RWPE2 (cell line): ENCODE results near the gene PEPD.

Source experiments
- ATAC-seq: fragments of 200-7000 bp; cut with Tn5 transposase; 3 replicates; pipeline ENCODE4 v1.9.1; 2021; ENCODE audit warnings: low read depth
- DNase-seq: peaks from one replicate; pipeline ENCODE4 v3.0.0-alpha.2; 2020; ENCODE audit warnings: low spot score
- H3K27ac ChIP-seq: fragments of 450-650 bp; 2 replicates; pipeline ENCODE4 v1.5.1; 2017; ENCODE audit warnings: mild to moderate bottlenecking; ENCODE audit not compliant: poor library complexity, severe bottlenecking
- H3K27me3 ChIP-seq: fragments of 250-450 bp; sonication (Bioruptor Pico); 2 replicates; pipeline ENCODE4 v1.5.1; 2021; ENCODE audit warnings: mild to moderate bottlenecking, moderate library complexity; ENCODE audit not compliant: insufficient read depth, poor library complexity, severe bottlenecking
- H3K36me3 ChIP-seq: fragments of 250-450 bp; sonication (Bioruptor Pico); 2 replicates; pipeline ENCODE4 v1.5.1; 2020; ENCODE audit warnings: low read depth, mild to moderate bottlenecking, moderate library complexity
- H3K4me1 ChIP-seq: fragments of 250-450 bp; sonication (Bioruptor Pico); 2 replicates; pipeline ENCODE4 v1.5.1; 2021; ENCODE audit warnings: mild to moderate bottlenecking, moderate library complexity; ENCODE audit not compliant: insufficient read depth, poor library complexity, severe bottlenecking
- H3K4me3 ChIP-seq: fragments of 250-450 bp; sonication (Bioruptor Pico); 2 replicates; pipeline ENCODE4 v1.5.1; 2021; ENCODE audit warnings: mild to moderate bottlenecking, moderate library complexity; ENCODE audit not compliant: severe bottlenecking
- H3K9me3 ChIP-seq: fragments of 250-450 bp; sonication (Bioruptor Pico); 2 replicates; pipeline ENCODE4 v1.5.1; 2021; ENCODE audit warnings: mild to moderate bottlenecking, moderate library complexity; ENCODE audit not compliant: severe bottlenecking
- TF ChIP-seq, protein P1 (sequence below): fragments of 450-650 bp; IDR thresholded peaks from one replicate; pipeline ENCODE4 v1.5.1; 2017; ENCODE audit warnings: mild to moderate bottlenecking, moderate library complexity; ENCODE audit not compliant: poor library complexity, severe bottlenecking

Gene PEPD

DNA sequence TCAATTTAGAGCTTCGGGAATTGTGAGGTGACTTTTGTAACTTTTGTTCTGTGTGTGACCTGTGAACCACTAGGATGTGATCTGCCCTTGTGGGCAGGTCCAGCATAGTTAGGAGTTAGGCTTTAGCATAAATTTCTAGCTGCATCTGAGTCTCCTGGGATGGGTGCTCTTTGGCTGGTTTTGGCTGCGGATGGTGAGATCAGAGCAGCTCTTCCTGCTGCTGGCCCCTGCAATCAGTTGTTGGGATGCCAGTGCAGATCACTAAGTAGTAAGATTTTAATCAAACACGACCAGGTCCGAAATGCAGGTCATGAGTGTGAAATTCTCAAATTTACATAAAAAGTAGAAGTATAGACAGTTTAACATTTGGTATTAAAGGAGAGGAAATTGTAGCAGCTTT lies 139.6 kb downstream of the PEPD start:
- peaks cover 6% of the 10 kb centered on the region for H3K4me1 ChIP-seq
- TF ChIP-seq, protein P1, sequence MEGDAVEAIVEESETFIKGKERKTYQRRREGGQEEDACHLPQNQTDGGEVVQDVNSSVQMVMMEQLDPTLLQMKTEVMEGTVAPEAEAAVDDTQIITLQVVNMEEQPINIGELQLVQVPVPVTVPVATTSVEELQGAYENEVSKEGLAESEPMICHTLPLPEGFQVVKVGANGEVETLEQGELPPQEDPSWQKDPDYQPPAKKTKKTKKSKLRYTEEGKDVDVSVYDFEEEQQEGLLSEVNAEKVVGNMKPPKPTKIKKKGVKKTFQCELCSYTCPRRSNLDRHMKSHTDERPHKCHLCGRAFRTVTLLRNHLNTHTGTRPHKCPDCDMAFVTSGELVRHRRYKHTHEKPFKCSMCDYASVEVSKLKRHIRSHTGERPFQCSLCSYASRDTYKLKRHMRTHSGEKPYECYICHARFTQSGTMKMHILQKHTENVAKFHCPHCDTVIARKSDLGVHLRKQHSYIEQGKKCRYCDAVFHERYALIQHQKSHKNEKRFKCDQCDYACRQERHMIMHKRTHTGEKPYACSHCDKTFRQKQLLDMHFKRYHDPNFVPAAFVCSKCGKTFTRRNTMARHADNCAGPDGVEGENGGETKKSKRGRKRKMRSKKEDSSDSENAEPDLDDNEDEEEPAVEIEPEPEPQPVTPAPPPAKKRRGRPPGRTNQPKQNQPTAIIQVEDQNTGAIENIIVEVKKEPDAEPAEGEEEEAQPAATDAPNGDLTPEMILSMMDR: no peak
- H3K9me3 ChIP-seq: no peaks in the 10 kb centered on the region
- DNase-seq (no peak), ATAC-seq (no peak)
- H3K27ac ChIP-seq: no peak overlapping the region
- no peaks in the 10 kb centered on the region for H3K27me3 ChIP-seq
- H3K4me3 ChIP-seq: no peak overlapping the region
- H3K36me3 ChIP-seq: peaks cover 71% of the 10 kb centered on the region

- H3K27me3 ChIP-seq: no peaks in the 10 kb centered on the region
- H3K36me3 ChIP-seq: peaks cover 72% of the 10 kb centered on the region
- H3K9me3 ChIP-seq: no peaks in the 10 kb centered on the region
- no peak overlapping the region for H3K27ac ChIP-seq
- ATAC-seq (no peak), DNase-seq (no peak)
- no peak overlapping the region for H3K4me3 ChIP-seq
- TF ChIP-seq, protein P1: no peak
- H3K4me1 ChIP-seq: peaks cover 15% of the 10 kb centered on the region
Measured at GRCh38 chr19:33381101-33381500, 140.5 kb downstream of the PEPD start.

GRCh38 chr19:33379151-33379829 lies 142.3 kb downstream of the PEPD start:
- no peak overlapping the region for H3K27ac ChIP-seq
- TF ChIP-seq, protein P1: no peak
- DNase-seq (no peak), ATAC-seq (no peak)
- peaks cover 76% of the 10 kb centered on the region for H3K36me3 ChIP-seq
- no peaks in the 10 kb centered on the region for H3K9me3 ChIP-seq
- peaks cover 27% of the 10 kb centered on the region for H3K4me1 ChIP-seq
- no peaks in the 10 kb centered on the region for H3K27me3 ChIP-seq
- H3K4me3 ChIP-seq: no peak overlapping the region

DNA sequence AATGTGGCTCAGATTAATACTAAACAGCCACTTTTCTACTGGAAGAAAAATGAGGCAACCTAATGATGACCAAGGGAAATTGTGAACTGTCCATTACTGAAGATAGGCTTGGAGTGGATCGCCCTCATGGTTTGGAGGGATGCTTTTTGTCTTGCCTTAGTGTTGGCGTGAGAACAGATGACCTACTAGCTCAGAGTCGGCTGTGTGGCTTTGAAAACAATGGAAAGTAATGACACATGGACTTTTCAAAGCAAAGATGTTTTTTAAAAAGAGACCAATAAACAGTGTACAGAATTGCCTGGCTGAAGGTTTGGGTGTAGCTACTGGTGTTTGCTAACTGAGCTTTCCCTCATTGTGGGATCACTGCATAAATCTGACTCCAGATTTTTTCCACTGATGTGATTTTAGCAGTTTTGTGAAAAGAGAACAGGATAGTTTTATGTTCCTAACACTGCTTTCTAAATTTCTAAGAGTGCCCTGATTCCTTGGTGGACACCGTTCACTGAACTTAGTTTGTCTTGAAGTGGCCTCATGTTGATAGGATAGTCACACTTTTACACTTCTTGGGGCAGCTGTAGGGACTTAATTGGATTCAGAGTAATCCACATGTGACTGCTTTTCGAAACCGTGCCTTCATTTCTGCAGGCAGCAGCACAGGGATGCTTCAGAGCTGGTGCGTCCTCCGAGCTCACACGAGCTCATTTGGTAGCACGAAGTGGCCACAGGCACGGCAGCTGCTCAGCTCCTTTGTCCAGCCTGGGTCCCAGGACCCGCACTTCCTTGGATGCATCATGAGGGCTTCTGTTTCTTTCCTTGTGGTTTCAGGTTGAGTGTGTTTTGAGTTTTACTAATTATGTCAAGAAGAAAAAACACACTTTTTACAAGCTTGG lies 143.8 kb downstream of the PEPD start:
- no peak for DNase-seq
- Histone ChIP-seq H3K27me3 (no peaks in the 10 kb centered on the region), H3K9me3 (no peaks in the 10 kb centered on the region), H3K4me3 (no peak overlapping the region), H3K27ac (peak overlapping the region; percentile 83), H3K36me3 (peaks cover 66% of the 10 kb centered on the region), H3K4me1 (peaks cover 27% of the 10 kb centered on the region)
- ATAC-seq: no peak
- TF ChIP-seq, protein P1: no peak
